HepG2 (cell line): Measurements from ENCODE around the gene CMIP. TPM values are rescaled to one million over a fixed set of nuclear protein-coding genes. Genes with fewer than 3 reads are reported as not detected.
A peak's percentile ranks its signal among the peaks of the same experiment; 100 is the strongest.

Source experiments
- AGO1 ChIP-seq: fragments of 200-400 bp; formaldehyde crosslinking; IDR thresholded peaks from 2 replicates; pipeline ENCODE4 v1.6.1; 2017; ENCODE audit warnings: mild to moderate bottlenecking, low read depth, low read length, moderate library complexity; ENCODE audit not compliant: poor library complexity, severe bottlenecking
- ATF4 ChIP-seq, 2 experiments: fragments of 450-650 bp in 1 of 2; sonication (generic) in 1 of 2; formaldehyde crosslinking; IDR thresholded peaks; 2 replicates each; pipeline versions ENCODE4 v1.5.0 to v1.8.0; 2020 to 2022; ENCODE audit warnings: mild to moderate bottlenecking in 1 of 2, missing genetic modification reagents in 1 of 2
- CEBPG ChIP-seq: IDR thresholded peaks from 2 replicates; pipeline ENCODE4 v1.6.1; 2016
- ETS1 ChIP-seq: sonication (generic); formaldehyde crosslinking; IDR thresholded peaks from 2 replicates; pipeline ENCODE4 v1.4.0; 2020; ENCODE audit warnings: missing genetic modification reagents
- GATA4 ChIP-seq: sonication (generic); IDR thresholded peaks from 2 replicates; pipeline ENCODE4 v1.6.1; 2016; ENCODE audit warnings: antibody characterized with exemption, low read depth, borderline replicate concordance
- GPN1 ChIP-seq: sonication (generic); formaldehyde crosslinking; IDR thresholded peaks from 2 replicates; pipeline ENCODE4 v1.5.1; 2020; ENCODE audit warnings: missing genetic modification reagents, borderline replicate concordance
- GRHL1 ChIP-seq: sonication (generic); formaldehyde crosslinking; conservative IDR thresholded peaks from 2 replicates; pipeline ENCODE4 v1.8.0; 2022; ENCODE audit warnings: missing genetic modification reagents
- HES4 ChIP-seq: sonication (generic); formaldehyde crosslinking; IDR thresholded peaks from 2 replicates; pipeline ENCODE4 v1.9.0; 2021; ENCODE audit warnings: mild to moderate bottlenecking, missing genetic modification reagents, borderline replicate concordance
- HNRNPH1 ChIP-seq: fragments of 200-400 bp; formaldehyde crosslinking; optimal IDR thresholded peaks from 2 replicates; pipeline ENCODE3; 2017; ENCODE audit warnings: mild to moderate bottlenecking, low read depth, low read length
- IRF2 ChIP-seq: IDR thresholded peaks from 2 replicates; pipeline ENCODE4 v1.6.1; 2018; ENCODE audit warnings: missing genetic modification reagents, missing compliant biosample characterization
- JDP2 ChIP-seq: sonication (generic); formaldehyde crosslinking; IDR thresholded peaks from 2 replicates; pipeline ENCODE4 v1.8.1; 2022; ENCODE audit warnings: missing genetic modification reagents, borderline replicate concordance
- JUNB ChIP-seq: sonication (generic); formaldehyde crosslinking; IDR thresholded peaks from 2 replicates; pipeline ENCODE4 v1.8.0; 2022; ENCODE audit warnings: missing genetic modification reagents, mild to moderate bottlenecking, borderline replicate concordance
- KAT2B ChIP-seq: fragments of 150-350 bp; IDR thresholded peaks from 2 replicates; pipeline ENCODE4 v1.6.1; 2014; ENCODE audit warnings: low read depth, low read length, borderline replicate concordance
- KLF15 ChIP-seq: sonication (generic); formaldehyde crosslinking; IDR thresholded peaks from 2 replicates; pipeline ENCODE4 v1.8.1; 2023; ENCODE audit warnings: borderline replicate concordance, mild to moderate bottlenecking, inconsistent platforms, missing genetic modification reagents, mixed read lengths
- LCORL ChIP-seq, 2 experiments: fragments of 450-650 bp in 1 of 2; sonication (generic) in 1 of 2; formaldehyde crosslinking in 1 of 2; IDR thresholded peaks; 2 replicates each; pipeline versions ENCODE4 v1.5.0 to v1.6.1; 2017 to 2020; ENCODE audit warnings: antibody characterized with exemption in 1 of 2, missing genetic modification reagents in 1 of 2
- MAFK ChIP-seq, 2 experiments: IDR thresholded peaks in 1 of 2; conservative IDR thresholded peaks in 1 of 2; 2 replicates each; pipeline ENCODE4 v1.6.1; 2011; ENCODE audit warnings: improper control_type of control experiment in 2 of 2, low read length in 2 of 2
- NCOA5 ChIP-seq: sonication (generic); formaldehyde crosslinking; IDR thresholded peaks from 2 replicates; pipeline ENCODE4 v1.4.0; 2020; ENCODE audit warnings: missing genetic modification reagents
- RARA ChIP-seq: IDR thresholded peaks from 2 replicates; pipeline ENCODE4 v1.6.1; 2016; ENCODE audit warnings: missing genetic modification reagents, missing compliant biosample characterization
- TBX3 ChIP-seq: fragments of 450-650 bp; IDR thresholded peaks from 2 replicates; pipeline ENCODE4 v1.6.1; 2017; ENCODE audit warnings: antibody characterized with exemption, mild to moderate bottlenecking, inconsistent platforms, borderline replicate concordance
- U2AF2 ChIP-seq: fragments of 200-400 bp; formaldehyde crosslinking; IDR thresholded peaks from 2 replicates; pipeline ENCODE4 v1.6.1; 2017; ENCODE audit warnings: low read depth, mild to moderate bottlenecking, low read length
- YEATS2 ChIP-seq: sonication (generic); formaldehyde crosslinking; IDR thresholded peaks from 2 replicates; pipeline ENCODE4 v1.4.0; 2020; ENCODE audit warnings: missing genetic modification reagents, borderline replicate concordance
- ZFY ChIP-seq: sonication (generic); formaldehyde crosslinking; IDR thresholded peaks from 2 replicates; pipeline ENCODE4 v1.4.0; 2020; ENCODE audit warnings: missing genetic modification reagents
- ZKSCAN8 ChIP-seq: IDR thresholded peaks from 2 replicates; pipeline ENCODE4 v1.6.1; 2016; ENCODE audit warnings: borderline replicate concordance, missing genetic modification reagents, missing compliant biosample characterization
- ZMYM2 ChIP-seq: sonication (generic); formaldehyde crosslinking; IDR thresholded peaks from 2 replicates; pipeline ENCODE4 v1.8.0; 2022; ENCODE audit warnings: mild to moderate bottlenecking, missing genetic modification reagents
- ZNF446 ChIP-seq: sonication (generic); formaldehyde crosslinking; IDR thresholded peaks from 2 replicates; pipeline ENCODE4 v1.5.0; 2020; ENCODE audit warnings: mild to moderate bottlenecking, missing genetic modification reagents
- ZNF562 ChIP-seq: sonication (generic); formaldehyde crosslinking; IDR thresholded peaks from 2 replicates; pipeline ENCODE4 v1.8.0; 2022; ENCODE audit warnings: missing genetic modification reagents, borderline replicate concordance
- ZNF781 ChIP-seq: sonication (generic); formaldehyde crosslinking; IDR thresholded peaks from 2 replicates; pipeline ENCODE4 v1.5.1; 2020; ENCODE audit warnings: borderline replicate concordance, mild to moderate bottlenecking, missing genetic modification reagents; ENCODE audit errors: not compliant biosample characterization
- ZNF878 ChIP-seq: sonication (generic); formaldehyde crosslinking; IDR thresholded peaks from 2 replicates; pipeline ENCODE4 v1.8.1; 2023; ENCODE audit warnings: mild to moderate bottlenecking, missing genetic modification reagents, moderate library complexity
- polyA plus RNA-seq, 8 experiments: library from polyadenylated mRNA; depleted of rRNA in 3 of 8; stranded (reverse) in 7 of 8; unstranded in 1 of 8; fragments of >200 nt; fragmentation: Illumina TruSeq in 4 of 8; extraction: Trizol in 4 of 8; gene quantifications; 2 replicates each; pipeline versions ENCODE4 v1.2.1 to v1.2.3, GENCODE V29; 2011 to 2016; ENCODE audit warnings: low read depth in 4 of 8, missing spikeins in 1 of 8, mixed read lengths in 1 of 8; ENCODE audit not compliant: insufficient read depth in 1 of 8
- total RNA-seq, 5 experiments: library from RNA; depleted of rRNA; stranded (reverse); fragments of >200 nt; fragmentation: Illumina TruSeq; extraction: Trizol; gene quantifications; 2 replicates each; pipeline ENCODE4 v1.2.3, GENCODE V29; 2016; ENCODE audit warnings: low read depth in 1 of 5

CMIP gene
- total and polyA plus RNA-seq, 2 of the 13 experiments (the other 11 are each of a cell fraction or from before 2014, with no cell fraction given), result 10.9 to 18.1 TPM

GRCh38 chr16:81453091-81453728 lies 8.6 kb downstream of the CMIP start (continued):
- no peak for TF ChIP-seq ATF4 (CRISPR knock-in tag; IDR thresholded peaks at IDR 0.05)
- TF ChIP-seq GRHL1 (CRISPR knock-in tag), result no peak
- TF ChIP-seq RARA (CRISPR knock-in tag), result peak; percentile 26
- 0 out of 2 replicates have a peak, but pooled peaks have one; percentile 25 for TF ChIP-seq ZMYM2
- no peak for TF ChIP-seq ZFY (CRISPR knock-in tag)
- TF ChIP-seq KAT2B, result no peak
- TF ChIP-seq AGO1, result no peak
- no peak for TF ChIP-seq YEATS2 (CRISPR knock-in tag)
- TF ChIP-seq MAFK (conservative IDR thresholded peaks at IDR 0.05 in 1 of 2, IDR thresholded peaks at IDR 0.05 in 1 of 2; ENCODE audit: low read length in 2 of 2), result no peak
- TF ChIP-seq ZKSCAN8, result no peak
- no peak for TF ChIP-seq ZNF562
- TF ChIP-seq ZNF781, result no peak
- no peak for TF ChIP-seq GPN1
- TF ChIP-seq LCORL (IDR thresholded peaks at IDR 0.05), result no peak
- no peak for TF ChIP-seq LCORL (CRISPR knock-in tag; IDR thresholded peaks at IDR 0.05)
- TF ChIP-seq KLF15 (CRISPR knock-in tag), result no peak
- no peak for TF ChIP-seq JUNB (CRISPR knock-in tag)
- no peak for TF ChIP-seq ZNF446
- no peak for TF ChIP-seq CEBPG (CRISPR knock-in tag)
- TF ChIP-seq JDP2 (CRISPR knock-in tag), result no peak
- no peak for TF ChIP-seq ETS1
- TF ChIP-seq NCOA5 (CRISPR knock-in tag), result no peak
- TF ChIP-seq GATA4, result no peak
- TF ChIP-seq HES4, result no peak
- no peak for TF ChIP-seq TBX3
- no peak for TF ChIP-seq U2AF2
- no peak for TF ChIP-seq HNRNPH1
- TF ChIP-seq ZNF878 (CRISPR knock-in tag), result no peak
- TF ChIP-seq IRF2 (CRISPR knock-in tag), result no peak
